ENCODE measurements around the gene TMEM125. TPM values are rescaled to one million over a fixed set of nuclear protein-coding genes. Genes with fewer than 3 reads are reported as not detected.
A peak's percentile ranks its signal among the peaks of the same experiment; 100 is the strongest.

TMEM125 gene
- total RNA-seq, 1 experiment from 2014 or later, result not detected

DNA sequence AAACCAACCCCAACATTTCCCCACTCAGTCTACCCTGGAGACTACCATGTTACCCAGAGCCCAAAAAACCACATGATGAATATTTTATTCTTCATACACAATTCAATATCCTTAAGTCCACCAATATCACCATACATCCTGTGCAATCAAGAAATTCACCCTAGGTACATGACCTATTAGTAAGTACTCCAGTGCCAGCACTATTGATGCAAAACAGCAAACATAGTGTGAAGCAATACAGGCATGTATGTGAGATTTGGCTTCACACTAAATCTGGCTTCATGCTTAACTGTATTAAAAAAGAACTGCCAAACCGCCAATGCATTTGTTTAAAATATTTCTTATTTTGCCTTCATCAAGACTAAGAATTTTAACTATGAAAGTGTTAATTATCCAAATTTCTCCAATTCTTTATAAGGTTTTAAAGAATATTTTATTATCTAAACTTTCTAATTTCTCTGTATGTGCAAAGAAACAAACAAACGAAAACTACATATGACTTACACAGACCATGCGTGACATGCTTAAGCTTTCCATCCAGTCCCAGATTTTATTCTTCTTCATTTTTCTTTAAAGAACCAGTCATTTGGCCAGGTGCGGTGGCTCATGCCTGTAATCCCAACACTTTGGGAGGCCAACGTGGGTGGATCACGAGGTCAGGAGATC lies 22.4 kb upstream of the TMEM125 start:
- DNase-seq (ENCODE audit: low read depth), result no peak

DNA sequence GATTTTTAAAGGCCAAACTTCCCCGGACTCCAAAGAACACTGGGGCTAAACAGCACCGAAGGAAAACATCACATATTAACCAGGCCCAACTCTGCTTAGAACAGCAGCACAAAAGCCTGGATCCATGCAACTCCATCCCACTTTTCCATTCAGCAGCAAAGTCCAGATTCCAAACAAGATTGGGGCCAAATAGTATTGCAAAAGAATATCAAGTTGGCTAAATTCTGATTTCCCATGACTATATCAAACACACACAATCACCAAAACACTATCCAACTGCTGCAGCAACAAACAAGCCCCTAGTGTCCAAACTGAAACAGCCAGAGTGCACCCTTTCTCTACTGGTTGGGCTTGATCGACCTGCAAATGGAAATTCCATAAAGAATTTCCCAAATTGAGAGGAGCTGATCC lies 19.4 kb upstream of the TMEM125 start:
- DNase-seq (ENCODE audit: low read depth), result no peak

DNA sequence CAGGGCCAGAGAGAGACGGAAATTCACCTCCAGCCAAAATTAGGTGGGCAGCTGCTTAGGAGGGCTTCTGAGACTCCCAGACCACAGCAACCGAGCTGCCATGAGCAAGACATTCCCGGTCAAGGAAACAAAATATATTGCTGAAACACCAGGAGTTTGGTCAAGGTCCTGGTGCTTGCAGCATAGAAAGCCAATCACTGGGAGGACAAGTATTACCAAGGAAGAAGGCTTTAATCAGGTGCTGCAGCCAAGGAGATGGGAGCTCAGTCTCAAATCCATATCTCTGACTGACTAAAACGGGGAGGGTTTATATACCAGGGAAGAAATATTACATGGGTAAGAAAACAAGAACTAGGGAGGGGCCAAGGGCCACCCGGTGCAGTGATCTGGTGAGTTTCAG lies 18.8 kb upstream of the TMEM125 start:
- no peak for DNase-seq (ENCODE audit: low read depth)

DNA sequence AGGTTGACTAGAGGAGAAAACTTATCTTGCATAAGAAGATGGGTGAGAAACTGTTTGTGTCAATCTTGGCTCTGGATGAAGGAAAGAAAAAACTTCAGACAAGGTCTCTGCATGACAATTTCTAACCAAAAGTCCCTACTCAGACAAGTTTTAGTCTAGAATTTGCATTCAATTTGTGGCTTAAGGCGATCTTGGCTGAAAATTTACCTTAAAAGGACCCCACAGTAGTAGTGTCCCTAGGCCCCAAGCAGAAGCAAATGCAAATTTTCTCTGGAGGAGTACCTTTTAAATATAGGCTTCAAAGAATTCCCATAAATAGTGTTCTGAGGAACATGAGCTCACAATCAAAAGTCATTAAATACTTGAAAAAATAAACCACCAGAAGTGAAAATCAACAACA lies 17.6 kb upstream of the TMEM125 start:
- no peak for DNase-seq (ENCODE audit: low read depth)

DNA sequence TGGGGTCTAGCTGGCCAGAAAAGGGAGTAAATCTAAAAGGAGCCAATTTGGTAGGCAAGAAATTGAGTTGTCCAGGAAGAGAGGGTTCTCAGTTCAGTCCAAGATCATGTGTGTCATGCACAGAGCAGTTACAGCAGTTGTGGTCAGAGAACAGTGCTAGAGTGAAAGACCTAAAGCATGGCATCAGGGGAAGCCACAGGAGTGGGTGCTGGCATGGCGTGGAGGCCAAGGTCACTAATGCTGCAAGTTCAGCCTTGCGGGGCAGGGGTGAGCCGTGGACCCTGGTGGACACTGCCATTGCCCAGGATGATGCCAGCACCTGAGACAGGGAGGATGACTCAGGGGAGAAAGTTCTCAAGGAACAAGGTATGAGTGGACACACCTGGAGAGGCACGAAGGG lies 16.6 kb upstream of the TMEM125 start:
- DNase-seq (ENCODE audit: low read depth), result no peak

DNA sequence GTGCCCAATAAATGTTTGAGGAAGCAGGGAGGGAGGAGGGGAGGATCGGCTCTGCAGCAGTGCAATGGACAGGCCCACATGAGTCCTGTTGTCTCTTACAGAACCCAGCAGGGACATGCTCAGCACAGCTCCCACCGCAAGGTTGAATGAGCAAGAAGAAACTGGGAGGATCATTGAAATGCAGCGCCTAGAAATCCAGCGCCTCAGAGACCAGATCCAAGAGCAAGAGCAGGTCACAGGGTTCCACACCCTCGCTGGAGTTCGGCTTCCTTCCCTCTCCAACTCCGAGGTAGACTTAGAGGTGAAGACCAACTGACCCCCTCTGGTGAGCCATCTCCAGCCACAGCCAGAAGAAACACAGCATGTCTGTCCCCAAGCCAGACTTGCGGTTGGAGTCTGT lies 15.9 kb upstream of the TMEM125 start:
- DNase-seq (ENCODE audit: low read depth), result no peak

DNA sequence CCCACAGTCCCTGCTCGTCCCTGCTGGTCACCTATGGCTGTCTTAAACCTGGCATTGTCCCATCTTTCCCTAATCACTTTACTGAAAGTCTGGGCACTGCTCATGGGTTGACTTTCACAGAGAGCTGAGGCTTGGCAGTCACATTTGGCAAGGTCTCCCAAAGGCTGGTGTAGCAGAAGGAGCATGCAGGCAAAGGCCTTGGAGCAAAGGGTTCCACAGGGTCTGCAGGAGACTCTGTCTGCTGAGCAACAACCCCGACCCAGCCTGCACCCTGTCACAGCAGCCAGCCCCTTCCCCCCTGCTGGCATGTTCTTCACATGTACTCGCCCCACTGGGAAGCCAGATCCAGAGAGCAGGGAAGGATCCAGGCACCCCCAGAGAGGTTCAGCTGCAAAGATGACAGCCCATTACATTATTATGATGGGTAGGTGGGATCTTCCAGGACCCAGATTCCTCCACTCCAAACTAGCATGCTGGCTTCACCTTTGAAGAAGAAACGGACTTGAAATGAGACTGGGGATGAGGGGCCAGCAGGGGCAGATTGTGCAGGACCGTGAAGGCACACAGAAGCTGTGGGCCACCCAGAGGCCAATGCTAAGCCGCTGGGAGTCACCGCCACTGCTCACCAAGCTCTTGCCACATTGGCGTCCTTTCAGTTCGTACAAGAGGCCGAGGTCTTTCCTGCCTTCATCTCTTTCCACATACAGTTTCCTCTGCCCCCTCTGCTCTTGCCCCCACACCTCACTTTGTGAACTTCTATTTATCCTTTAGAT lies 14.2 kb upstream of the TMEM125 start:
- DNase-seq (ENCODE audit: low read depth), result no peak

DNA sequence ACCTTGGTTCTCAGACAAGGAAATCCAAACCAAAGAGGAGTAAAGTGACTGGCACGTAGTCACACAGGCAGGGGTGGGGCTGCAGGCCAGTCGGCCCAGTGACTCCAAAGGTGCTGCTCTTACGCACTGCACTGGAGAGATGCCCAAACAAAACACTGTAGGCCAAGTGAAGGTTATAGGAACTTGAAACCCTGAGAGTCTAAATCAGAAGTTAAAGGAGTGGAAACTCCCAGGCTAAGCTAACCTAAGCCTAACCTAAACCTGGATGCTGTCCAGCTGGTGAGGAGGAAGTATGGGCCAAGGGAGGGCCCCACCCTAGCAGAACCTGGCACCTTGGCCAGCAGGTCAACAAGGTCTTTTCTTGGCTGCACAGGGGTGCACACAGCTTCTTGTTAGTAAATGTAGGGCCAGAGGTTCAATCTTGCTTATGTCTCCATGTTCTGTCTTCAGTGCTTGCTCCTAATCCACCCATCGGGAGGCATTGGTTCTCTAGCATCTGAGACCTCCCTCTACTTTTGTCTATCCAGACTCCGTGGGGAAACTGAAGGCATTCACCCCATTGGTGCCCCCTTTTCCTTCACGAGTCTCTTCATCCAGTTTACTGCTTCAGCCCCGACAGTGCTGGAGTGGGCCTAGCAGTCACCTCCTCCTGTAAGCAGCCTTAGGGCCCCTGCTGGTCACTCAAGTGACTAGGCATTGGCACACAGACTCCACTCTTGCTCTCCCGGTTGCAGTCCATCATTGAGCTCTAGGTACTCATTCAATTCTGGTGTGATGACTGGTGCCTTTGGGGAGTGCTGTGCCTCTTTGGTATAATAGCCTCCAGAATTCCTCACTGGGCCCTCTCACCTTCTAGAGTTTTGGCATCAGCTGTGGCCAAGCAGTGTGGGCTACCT lies 12.9 kb upstream of the TMEM125 start:
- DNase-seq (ENCODE audit: low read depth), result no peak

DNA sequence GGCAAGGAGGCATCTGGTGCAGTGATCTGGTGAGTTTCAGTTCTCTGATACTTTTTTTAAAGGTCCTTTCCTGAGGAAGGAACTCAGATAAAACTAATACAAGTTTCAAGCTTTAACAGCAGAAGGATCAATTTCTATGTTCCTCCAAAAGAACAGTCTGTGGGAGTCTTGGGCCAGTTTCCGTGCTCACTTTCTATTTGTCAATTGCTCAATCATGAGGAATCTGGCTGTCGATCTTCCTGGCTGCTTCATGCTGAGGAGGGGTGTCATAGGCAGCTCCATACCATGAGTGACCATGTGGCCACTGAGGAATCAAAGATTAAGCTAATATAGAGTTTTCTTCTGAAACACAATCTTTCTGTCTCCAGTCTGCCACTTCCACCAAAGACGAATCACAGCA lies 11.4 kb upstream of the TMEM125 start:
- no peak for DNase-seq (ENCODE audit: low read depth)

DNA sequence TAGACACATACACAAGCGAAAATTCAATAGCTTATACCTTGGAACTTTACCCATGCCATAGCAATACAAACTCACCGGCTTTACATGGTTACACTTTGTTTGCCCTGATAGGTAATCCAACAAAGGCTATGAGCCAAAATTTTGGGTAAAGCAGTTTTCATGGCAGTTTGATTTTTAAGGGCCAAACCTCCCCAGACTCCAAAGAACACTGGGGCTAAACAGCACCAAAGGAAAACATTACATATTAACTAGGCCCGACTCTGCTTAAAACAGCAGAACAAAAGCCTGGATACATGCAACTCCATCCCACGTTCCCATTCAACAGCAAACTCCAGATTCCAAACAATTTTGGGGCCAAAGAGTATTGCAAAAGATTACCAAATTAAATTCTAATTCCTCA lies 4.4 kb upstream of the TMEM125 start:
- DNase-seq (ENCODE audit: low read depth), result no peak

DNA sequence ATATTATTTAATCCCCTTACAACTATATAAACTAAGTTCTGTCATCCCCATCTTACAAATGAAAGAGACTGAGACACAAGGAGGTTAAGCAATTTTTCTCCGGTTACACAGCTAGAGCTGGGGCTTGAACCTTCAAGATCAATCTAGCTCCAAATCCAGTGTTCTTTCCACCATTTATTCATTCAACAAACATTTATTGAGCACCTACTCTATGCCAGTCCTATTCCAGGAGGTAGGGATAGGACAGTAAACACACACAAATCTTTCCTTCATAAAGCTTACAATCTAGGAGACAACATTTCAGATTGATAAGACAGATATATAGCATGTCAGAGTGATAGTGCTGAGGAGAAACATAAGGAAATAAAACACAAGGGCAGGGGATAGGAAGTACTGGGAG lies 2.9 kb upstream of the TMEM125 start:
- no peak for DNase-seq (ENCODE audit: low read depth)

DNA sequence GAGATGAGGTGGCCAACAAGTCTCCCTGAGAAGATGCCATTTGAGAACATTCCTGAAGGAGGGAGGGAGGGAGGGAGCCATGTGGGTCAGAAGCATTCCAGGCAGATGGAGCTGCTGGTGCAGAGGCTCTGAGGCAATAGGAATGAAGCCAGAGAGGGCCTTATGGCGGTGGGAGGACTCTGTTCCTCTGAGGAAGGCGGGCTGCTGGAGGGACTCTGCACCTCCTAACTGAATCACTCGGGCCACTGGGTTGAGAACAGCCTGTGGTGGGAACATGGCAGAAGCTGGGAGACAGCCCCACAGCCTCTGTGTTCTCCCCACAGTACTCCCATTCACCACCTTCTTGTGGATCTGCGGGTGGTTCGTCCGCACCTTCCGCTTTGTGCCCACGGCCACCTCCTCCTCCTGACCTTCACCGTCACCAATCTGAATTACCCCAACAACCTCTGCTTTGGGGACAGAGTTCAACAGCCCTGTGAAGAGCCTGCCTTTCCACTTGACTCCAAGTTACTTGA lies 2.4 kb upstream of the TMEM125 start:
- peak; percentile 15 for DNase-seq (ENCODE audit: low read depth)

DNA sequence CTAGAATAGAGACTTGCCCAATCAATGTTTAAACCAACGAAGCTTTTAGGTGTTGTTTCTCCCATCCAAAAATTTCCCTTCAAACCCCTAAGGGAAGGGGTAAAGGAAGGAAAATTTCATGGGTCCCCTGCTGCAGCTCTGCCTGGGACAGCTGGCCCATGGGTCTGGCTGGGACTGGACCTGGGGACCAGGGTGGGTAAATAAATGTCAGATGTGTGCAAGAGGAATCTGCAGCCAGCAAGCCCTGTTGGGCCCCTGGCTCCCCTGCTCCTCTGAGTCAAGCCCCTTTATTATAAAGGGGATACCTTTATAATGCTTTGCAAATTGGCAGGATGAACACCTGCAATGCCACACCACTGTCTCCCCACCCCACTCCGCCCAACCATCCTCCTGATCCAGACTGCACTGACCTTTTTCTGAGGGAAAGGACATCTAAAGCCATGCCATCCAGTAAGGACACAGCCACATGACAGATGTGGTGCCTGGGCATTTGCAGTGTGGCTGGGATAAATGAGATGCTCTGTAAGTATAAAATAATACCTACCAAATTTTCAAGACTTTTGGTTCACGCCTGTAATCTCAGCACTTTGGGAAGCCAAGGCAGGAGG lies 1.9 kb upstream of the TMEM125 start:
- DNase-seq (ENCODE audit: low read depth), result no peak

DNA sequence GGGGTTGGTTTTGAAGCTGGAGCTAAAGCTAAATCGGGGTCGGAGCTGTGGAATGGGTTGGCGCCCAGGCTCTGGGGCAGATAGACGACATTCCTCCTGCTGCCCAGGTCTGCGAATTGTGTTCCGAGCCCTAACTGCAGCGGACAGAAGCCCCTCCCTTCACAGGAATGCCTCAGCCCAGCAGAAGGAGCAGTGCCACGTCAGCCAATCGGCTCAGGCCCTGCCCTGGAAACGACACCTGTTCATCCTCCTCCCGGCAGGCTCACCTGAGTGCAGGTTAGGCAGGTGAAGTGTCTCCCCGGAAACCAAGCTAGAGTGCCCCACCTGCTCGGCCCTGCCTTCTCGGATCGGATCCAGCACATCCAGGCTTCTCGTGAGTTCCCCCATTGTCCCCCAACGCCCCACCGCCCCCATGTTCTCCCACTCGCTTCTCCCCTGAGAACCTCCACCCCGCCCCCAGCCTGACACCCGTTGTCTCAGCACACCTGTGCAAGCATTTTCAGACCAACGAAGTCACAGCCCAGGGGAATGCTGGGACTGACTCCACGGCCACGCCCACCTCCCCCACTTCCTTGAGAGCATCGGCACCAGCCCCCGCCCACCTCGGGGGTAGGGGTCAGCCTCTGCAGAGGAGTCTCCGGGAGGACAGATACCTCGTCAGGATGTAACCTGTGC lies 775 bp downstream of the TMEM125 start:
- no peak for DNase-seq (ENCODE audit: low read depth)

DNA sequence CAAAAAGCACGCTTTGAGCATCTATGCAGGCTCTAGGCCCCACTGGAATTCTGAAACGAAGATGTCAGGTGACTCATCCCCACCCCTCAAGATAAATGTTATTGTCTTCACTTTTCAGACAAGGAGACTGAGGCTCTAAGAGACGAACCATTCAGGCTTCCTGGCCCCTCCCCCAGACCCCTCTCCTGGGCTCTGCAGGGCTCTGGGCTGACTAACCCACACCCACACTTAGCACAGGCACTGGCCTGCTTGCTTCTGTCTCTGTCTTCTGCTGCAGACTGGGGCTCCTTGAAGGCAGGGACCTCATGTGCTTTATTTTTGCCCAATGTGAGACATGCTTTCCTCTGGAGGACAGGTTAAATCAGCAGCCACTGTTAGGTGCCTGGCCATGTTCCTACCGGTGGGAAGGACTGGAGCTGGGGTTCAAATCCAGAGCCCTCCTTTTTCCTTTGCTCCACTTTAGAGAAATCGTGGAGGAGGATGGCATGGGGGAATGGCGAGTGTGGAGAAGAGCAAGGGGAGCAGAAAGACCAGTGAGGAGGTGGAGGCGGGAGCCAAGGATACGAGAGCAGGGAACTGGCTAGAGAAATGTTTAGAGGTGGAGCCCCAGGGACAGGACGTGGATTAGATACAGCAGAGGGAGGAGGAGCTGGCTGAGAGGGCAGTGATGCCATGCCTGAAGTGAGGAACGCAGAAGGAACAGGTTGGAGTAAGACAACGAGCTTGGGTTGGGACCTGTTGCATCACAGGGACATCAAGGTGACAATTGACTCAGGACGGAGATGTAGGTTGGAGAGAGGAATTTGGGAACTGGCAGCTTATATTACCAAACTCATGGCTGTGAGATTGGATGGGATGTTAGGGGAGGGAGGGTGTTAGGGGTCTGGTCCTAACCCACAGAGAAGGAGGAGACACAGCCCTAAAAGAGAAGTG lies 1.7 kb downstream of the TMEM125 start:
- no peak for DNase-seq (ENCODE audit: low read depth)

DNA sequence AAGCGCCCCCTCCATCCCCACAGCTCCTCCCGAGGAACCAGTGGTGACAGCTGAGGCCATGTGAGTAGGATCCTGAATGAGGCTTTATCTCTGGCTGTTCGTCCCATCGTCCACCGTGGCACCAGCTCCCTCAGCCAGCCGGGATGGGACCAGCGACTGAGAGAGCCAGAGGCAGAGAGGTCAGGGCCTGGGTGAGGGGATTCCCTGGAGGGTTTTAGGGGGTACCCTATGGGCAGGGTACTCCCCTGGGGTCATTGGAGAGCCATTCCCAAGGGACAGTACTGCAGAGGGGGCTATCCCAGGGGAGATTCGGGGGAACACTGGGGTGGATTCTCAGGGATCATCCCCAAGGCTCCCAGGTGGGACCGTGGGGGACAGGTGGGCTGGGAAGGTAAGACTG lies 2.4 kb downstream of the TMEM125 start:
- DNase-seq (ENCODE audit: low read depth), result no peak

DNA sequence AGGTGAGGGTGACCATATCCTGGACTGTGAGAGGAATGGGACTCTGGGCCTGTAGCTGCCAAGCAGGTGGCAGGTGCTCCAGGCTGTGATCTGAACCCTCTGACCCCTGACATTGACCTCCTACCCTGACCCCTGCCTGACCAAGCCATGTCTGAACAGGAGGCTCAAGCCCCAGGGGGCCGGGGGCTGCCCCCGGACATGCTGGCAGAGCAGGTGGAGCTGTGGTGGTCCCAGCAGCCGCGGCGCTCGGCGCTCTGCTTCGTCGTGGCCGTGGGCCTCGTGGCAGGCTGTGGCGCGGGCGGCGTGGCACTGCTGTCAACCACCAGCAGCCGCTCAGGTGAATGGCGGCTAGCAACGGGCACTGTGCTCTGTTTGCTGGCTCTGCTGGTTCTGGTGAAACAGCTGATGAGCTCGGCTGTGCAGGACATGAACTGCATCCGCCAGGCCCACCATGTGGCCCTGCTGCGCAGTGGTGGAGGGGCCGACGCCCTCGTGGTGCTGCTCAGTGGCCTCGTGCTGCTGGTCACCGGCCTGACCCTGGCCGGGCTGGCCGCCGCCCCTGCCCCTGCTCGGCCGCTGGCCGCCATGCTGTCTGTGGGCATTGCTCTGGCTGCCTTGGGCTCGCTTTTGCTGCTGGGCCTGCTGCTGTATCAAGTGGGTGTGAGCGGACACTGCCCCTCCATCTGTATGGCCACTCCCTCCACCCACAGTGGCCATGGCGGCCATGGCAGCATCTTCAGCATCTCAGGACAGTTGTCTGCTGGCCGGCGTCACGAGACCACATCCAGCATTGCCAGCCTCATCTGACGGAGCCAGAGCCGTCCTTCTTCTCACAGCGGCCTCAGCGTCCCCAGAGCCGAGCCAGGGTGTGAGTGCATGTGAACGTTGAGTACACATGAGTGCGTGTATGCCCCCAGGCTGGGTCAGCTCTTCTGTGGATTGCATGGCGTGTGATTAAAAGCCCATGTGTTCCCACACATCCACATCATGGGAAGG lies 3.1 kb downstream of the TMEM125 start:
- DNase-seq (ENCODE audit: low read depth), result no peak

DNA sequence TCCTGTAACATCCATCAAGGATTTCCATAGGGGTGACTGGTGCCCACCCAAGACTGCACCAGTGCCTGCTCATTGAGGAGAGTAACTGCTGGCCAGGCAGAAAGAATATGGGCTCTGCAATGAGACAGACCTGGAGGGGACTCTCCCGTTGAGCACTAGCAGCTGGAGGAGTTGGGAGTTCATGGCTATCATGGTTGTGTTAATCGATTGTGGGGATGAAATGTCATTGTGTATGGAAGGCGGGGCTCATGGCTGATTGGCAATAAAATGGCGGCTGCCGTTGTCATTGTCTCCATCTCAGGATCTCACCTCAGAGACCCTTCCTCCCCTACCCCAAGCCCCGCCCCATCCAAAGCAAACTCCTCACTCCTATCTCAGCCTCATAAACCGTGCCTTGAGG lies 3.9 kb downstream of the TMEM125 start:
- DNase-seq (ENCODE audit: low read depth), result no peak

Data from RPMI7951 (cell line).